Omental fat pad (tissue), 4 donors: ENCODE measurements around the gene DENND2A. TPM values are rescaled to one million over a fixed set of nuclear protein-coding genes. Genes with fewer than 3 reads are reported as not detected.

Experiments used
- ATAC-seq: fragments of 150-250 bp; one replicate; pipeline ENCODE4 v1.9.1; 2016; ENCODE audit warnings: mild to moderate bottlenecking, moderate library complexity; ENCODE audit not compliant: low FRiP score
- DNase-seq: peaks from one replicate; pipeline ENCODE4 v3.0.0-alpha.2; 2019; ENCODE audit warnings: low spot score
- total RNA-seq, 4 donors: library from RNA; depleted of rRNA; stranded (reverse); fragments of >200 nt; gene quantifications; one replicate each; pipeline ENCODE4 v1.1.0, GENCODE V29; 2016
- TF ChIP-seq, protein P1 (sequence below), 3 donors: fragments of 450-650 bp; IDR thresholded peaks; one replicate each; pipeline ENCODE4 v1.5.1; 2016 to 2017; ENCODE audit warnings: antibody characterized with exemption in 3 of 3, mild to moderate bottlenecking in 3 of 3, moderate library complexity in 2 of 3

DENND2A gene
- total RNA-seq, 4 donors from 2014 or later, result 6.7 to 34.7 (median 15.7) TPM

DNA sequence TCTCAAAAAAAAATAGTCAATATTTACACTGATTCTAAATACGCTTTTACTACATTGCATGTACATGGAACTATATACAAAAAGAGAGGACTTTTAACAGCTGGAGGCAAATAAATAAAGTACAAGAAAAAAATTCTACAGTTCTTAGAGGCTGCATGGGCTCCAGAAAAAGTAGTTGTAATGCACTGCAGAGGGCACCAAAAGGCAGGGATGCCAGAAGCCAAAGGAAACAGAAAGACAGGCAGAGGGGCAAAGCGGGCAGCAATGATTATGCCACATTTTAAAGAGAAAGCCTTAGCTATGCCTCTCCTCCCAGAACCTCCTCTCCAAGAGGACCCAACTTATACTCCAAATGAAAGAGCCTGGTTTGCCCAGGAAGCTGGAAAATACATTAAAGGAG lies 20.5 kb upstream of the DENND2A start:
- TF ChIP-seq, protein P1, sequence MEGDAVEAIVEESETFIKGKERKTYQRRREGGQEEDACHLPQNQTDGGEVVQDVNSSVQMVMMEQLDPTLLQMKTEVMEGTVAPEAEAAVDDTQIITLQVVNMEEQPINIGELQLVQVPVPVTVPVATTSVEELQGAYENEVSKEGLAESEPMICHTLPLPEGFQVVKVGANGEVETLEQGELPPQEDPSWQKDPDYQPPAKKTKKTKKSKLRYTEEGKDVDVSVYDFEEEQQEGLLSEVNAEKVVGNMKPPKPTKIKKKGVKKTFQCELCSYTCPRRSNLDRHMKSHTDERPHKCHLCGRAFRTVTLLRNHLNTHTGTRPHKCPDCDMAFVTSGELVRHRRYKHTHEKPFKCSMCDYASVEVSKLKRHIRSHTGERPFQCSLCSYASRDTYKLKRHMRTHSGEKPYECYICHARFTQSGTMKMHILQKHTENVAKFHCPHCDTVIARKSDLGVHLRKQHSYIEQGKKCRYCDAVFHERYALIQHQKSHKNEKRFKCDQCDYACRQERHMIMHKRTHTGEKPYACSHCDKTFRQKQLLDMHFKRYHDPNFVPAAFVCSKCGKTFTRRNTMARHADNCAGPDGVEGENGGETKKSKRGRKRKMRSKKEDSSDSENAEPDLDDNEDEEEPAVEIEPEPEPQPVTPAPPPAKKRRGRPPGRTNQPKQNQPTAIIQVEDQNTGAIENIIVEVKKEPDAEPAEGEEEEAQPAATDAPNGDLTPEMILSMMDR (IDR thresholded peaks at IDR 0.05), result no peak
- ATAC-seq, result no peak
- no peak for DNase-seq

DNA sequence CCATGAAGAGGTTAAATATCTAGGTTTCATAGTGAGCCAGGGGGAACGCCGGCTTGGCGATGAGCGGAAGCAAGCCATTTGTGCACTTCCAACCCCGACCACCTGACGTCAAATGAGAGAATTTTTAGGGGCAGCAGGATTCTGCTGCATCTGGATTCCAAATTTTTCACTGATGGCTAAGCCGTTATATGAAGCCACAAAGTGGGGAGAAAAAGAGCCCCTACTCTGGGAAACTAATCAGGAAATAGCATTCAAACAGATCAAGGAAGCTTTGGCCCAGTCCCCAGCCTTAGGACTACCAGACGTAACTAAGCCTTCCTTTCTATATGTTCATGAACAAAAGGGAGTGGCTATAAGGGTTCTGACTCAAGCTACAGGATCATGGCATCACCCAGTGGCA lies 19.2 kb upstream of the DENND2A start:
- DNase-seq (no peak), ATAC-seq (no peak)
- TF ChIP-seq, protein P1 (IDR thresholded peaks at IDR 0.05), result no peak

- TF ChIP-seq, protein P1 (IDR thresholded peaks at IDR 0.05), result no peak
- DNase-seq, result no peak
- no peak for ATAC-seq
These were observed 17.3 kb upstream of the DENND2A start for GRCh38 chr7:140657891-140658290.

DNA sequence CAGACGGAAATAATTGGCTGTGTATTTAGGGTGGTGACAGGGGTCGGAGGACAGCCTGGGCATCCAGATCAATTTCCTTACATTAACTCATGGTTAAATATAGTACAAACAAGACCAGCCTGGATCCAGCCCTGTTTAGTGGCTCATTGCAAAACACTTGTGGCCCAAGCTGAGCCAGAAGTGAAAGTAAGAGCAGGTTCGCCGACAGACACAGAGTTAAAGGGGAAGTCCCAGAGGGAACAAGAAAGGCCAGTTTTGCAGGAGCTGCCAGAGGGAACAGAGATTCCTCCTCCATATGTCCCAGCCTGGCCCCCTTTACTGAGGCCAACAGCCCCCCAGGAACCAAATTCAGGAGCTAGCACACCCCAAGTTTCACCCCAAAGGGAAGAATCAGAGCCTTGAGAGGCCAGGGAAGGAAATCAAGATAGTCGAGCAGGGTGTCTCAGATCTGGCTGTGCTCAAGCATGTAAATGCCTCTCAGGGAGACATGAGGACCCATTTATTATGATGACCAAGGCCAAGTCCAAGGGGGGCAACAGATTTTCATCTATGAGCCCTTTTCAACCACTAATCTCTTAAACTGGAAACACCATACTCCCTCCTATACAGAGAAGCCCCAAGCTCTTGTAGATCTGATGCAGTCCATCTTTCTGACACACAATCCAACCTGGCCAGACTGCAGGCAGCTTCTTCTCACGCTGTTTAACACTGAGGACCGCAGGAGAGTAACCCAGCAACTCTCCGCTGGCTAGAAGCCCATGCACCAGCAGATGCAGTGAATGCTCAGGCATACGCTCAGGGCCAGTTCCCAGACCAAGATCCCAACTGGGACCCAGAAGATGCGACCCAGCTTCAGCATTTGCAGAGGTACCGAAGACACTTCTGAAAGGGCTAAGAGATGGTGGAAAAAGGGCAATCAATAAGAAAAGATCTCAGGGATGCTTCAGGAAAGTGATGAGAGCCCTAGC lies 16.2 kb upstream of the DENND2A start:
- TF ChIP-seq, protein P1 (IDR thresholded peaks at IDR 0.05), result no peak
- ATAC-seq (peak; percentile 70), DNase-seq (no peak)

GRCh38 chr7:140655511-140656408 lies 15.1 kb upstream of the DENND2A start:
- TF ChIP-seq, protein P1 (IDR thresholded peaks at IDR 0.05), result no peak
- DNase-seq (no peak), ATAC-seq (no peak)

- ATAC-seq (no peak), DNase-seq (no peak)
- TF ChIP-seq, protein P1 (IDR thresholded peaks at IDR 0.05), result no peak
These were observed 14.0 kb upstream of the DENND2A start for GRCh38 chr7:140654661-140655060.
